GM18511 (cell line): Measurements from ENCODE around the gene MCIDAS.

Source experiments
- ATAC-seq: cut with Tn5 transposase; IDR thresholded peaks from one replicate; pipeline ENCODE4 v1.9.1; 2021; ENCODE audit warnings: mild to moderate bottlenecking, moderate library complexity; ENCODE audit not compliant: unreplicated experiment

MCIDAS gene

GRCh38 chr5:55222985-55223811 is 3.9 kb downstream of the MCIDAS start:
- ATAC-seq, result no peak

- no peak for ATAC-seq
Measured at GRCh38 chr5:55222092-55222984, 4.8 kb downstream of the MCIDAS start.

- no peak for ATAC-seq
Measured at GRCh38 chr5:55220433-55221185, 6.5 kb downstream of the MCIDAS start.

GRCh38 chr5:55219770-55220169 is 7.3 kb downstream of the MCIDAS start:
- no peak for ATAC-seq

- ATAC-seq, result no peak
Measured at GRCh38 chr5:55218967-55219366, 8.1 kb downstream of the MCIDAS start.

- no peak for ATAC-seq
Measured at GRCh38 chr5:55211184-55211874, 15.8 kb downstream of the MCIDAS start.

GRCh38 chr5:55205001-55205400 is 22.1 kb downstream of the MCIDAS start:
- no peak for ATAC-seq

- no peak for ATAC-seq
Measured at GRCh38 chr5:55191165-55191564, 36.0 kb downstream of the MCIDAS start.

- ATAC-seq, result no peak
Measured at GRCh38 chr5:55188656-55189540, 38.2 kb downstream of the MCIDAS start.

- ATAC-seq, result no peak
Measured at GRCh38 chr5:55187370-55187769, 39.7 kb downstream of the MCIDAS start.

GRCh38 chr5:55180016-55180415 is 47.1 kb downstream of the MCIDAS start:
- ATAC-seq, result no peak

GRCh38 chr5:55177078-55177477 is 50.0 kb downstream of the MCIDAS start:
- ATAC-seq, result no peak

GRCh38 chr5:55176176-55176818 is 50.8 kb downstream of the MCIDAS start:
- no peak for ATAC-seq

- ATAC-seq, result no peak
Measured at GRCh38 chr5:55175781-55176175, 51.3 kb downstream of the MCIDAS start.

- ATAC-seq, result peak; percentile 13
Measured at GRCh38 chr5:55173687-55174230, 53.4 kb downstream of the MCIDAS start.

- peak; percentile 85 for ATAC-seq
Measured at GRCh38 chr5:55172937-55173686, 54.0 kb downstream of the MCIDAS start, which contains the start of gene CDC20B. Gene CDC20B, minus strand, starts transcription at chr5:55173177. Its CDS starts 177 bp downstream, at chr5:55173000.

GRCh38 chr5:55172051-55172899 is 54.8 kb downstream of the MCIDAS start:
- ATAC-seq, result peak; percentile 74
